WTC11 (cell line): ENCODE data around the gene ARSA. TPM values are rescaled to one million over a fixed set of nuclear protein-coding genes. Genes with fewer than 3 reads are reported as not detected.

Source experiments
- ATAC-seq: fragments of 200-7000 bp; cut with Tn5 transposase; 2 replicates; pipeline ENCODE4 v1.10.0; 2021; ENCODE audit warnings: mild to moderate bottlenecking, moderate library complexity
- CTCF ChIA-PET: fragments of 300-600 bp; sonication (Branson Sonifier 250); formaldehyde crosslinking; loops from one replicate; lab custom pipeline; 2021; ENCODE audit warnings: antibody characterized with exemption; lab: Charles Lee
- POLR2A ChIA-PET: fragments of 350-600 bp; sonication (Branson Sonifier 250); formaldehyde crosslinking; loops from one replicate; lab custom pipeline; 2021; ENCODE audit warnings: antibody characterized with exemption; lab: Charles Lee
- DNase-seq: peaks from one replicate; pipeline ENCODE4 v3.0.0; 2021; ENCODE audit warnings: low spot score
- H3K27ac Mint-ChIP-seq: 2 replicates; pipeline ENCODE4 v1.8.0; 2021; ENCODE audit warnings: mixed read lengths
- H3K27me3 Mint-ChIP-seq: 2 replicates; pipeline ENCODE4 v1.8.0; 2021; ENCODE audit warnings: low read depth, mild to moderate bottlenecking, moderate library complexity, mixed read lengths
- H3K36me3 Mint-ChIP-seq: 2 replicates; pipeline ENCODE4 v1.8.0; 2021; ENCODE audit warnings: mixed read lengths
- H3K4me1 Mint-ChIP-seq: 2 replicates; pipeline ENCODE4 v1.8.0; 2022; ENCODE audit warnings: mixed read lengths
- H3K4me3 Mint-ChIP-seq: 2 replicates; pipeline ENCODE4 v1.8.0; 2021; ENCODE audit warnings: mild to moderate bottlenecking, moderate library complexity, mixed read lengths
- H3K9me3 Mint-ChIP-seq: 2 replicates; pipeline ENCODE4 v1.8.0; 2021; ENCODE audit warnings: mixed read lengths
- ATF1 ChIP-seq: sonication (generic); formaldehyde crosslinking; IDR thresholded peaks from 2 replicates; pipeline ENCODE4 v1.8.1; 2023; ENCODE audit warnings: mild to moderate bottlenecking, moderate library complexity, missing genetic modification reagents
- ATF3 ChIP-seq: sonication (generic); formaldehyde crosslinking; conservative IDR thresholded peaks from 2 replicates; pipeline ENCODE4 v1.8.1; 2022; ENCODE audit warnings: mild to moderate bottlenecking, missing genetic modification reagents
- CBFB ChIP-seq: sonication (generic); formaldehyde crosslinking; IDR thresholded peaks from 2 replicates; pipeline ENCODE4 v1.8.1; 2022; ENCODE audit warnings: mild to moderate bottlenecking, low read depth, missing genetic modification reagents
- GRHL2 ChIP-seq: fragments of 250-450 bp; sonication (Bioruptor Pico); IDR thresholded peaks from 2 replicates; pipeline ENCODE4 v1.8.0; 2022; ENCODE audit warnings: mild to moderate bottlenecking, moderate library complexity; ENCODE audit not compliant: insufficient replicate concordance, severe bottlenecking
- GTF2I ChIP-seq: fragments of 250-450 bp; sonication (Bioruptor Pico); conservative IDR thresholded peaks from 2 replicates; pipeline ENCODE4 v1.4.0; 2021; ENCODE audit warnings: mild to moderate bottlenecking
- HMGXB4 ChIP-seq: sonication (generic); formaldehyde crosslinking; IDR thresholded peaks from 2 replicates; pipeline ENCODE4 v1.8.1; 2023; ENCODE audit warnings: mild to moderate bottlenecking, moderate library complexity, missing genetic modification reagents
- IRF1 ChIP-seq: sonication (generic); formaldehyde crosslinking; IDR thresholded peaks from 2 replicates; pipeline ENCODE4 v1.8.0; 2023; ENCODE audit warnings: missing genetic modification reagents
- JUN ChIP-seq: sonication (generic); formaldehyde crosslinking; IDR thresholded peaks from 2 replicates; pipeline ENCODE4 v1.8.0; 2023; ENCODE audit warnings: mild to moderate bottlenecking, missing genetic modification reagents
- MAX ChIP-seq: sonication (generic); formaldehyde crosslinking; IDR thresholded peaks from 2 replicates; pipeline ENCODE4 v1.8.0; 2022; ENCODE audit warnings: mild to moderate bottlenecking, missing genetic modification reagents
- SMAD3 ChIP-seq: sonication (generic); formaldehyde crosslinking; IDR thresholded peaks from 2 replicates; pipeline ENCODE4 v1.8.0; 2022; ENCODE audit warnings: missing genetic modification reagents, mild to moderate bottlenecking, borderline replicate concordance
- SMAD4 ChIP-seq: sonication (generic); formaldehyde crosslinking; IDR thresholded peaks from 2 replicates; pipeline ENCODE4 v1.8.0; 2022; ENCODE audit warnings: mild to moderate bottlenecking, missing genetic modification reagents
- SP1 ChIP-seq: sonication (generic); formaldehyde crosslinking; conservative IDR thresholded peaks from 2 replicates; pipeline ENCODE4 v1.8.1; 2022; ENCODE audit warnings: missing genetic modification reagents
- STAT6 ChIP-seq: sonication (generic); formaldehyde crosslinking; conservative IDR thresholded peaks from 2 replicates; pipeline ENCODE4 v1.8.1; 2023; ENCODE audit warnings: mild to moderate bottlenecking, low read depth, missing genetic modification reagents, moderate library complexity
- ZBTB43 ChIP-seq: sonication (generic); formaldehyde crosslinking; IDR thresholded peaks from 2 replicates; pipeline ENCODE4 v1.8.1; 2023; ENCODE audit warnings: mild to moderate bottlenecking, missing genetic modification reagents
- ZNF138 ChIP-seq: sonication (generic); formaldehyde crosslinking; conservative IDR thresholded peaks from 2 replicates; pipeline ENCODE4 v1.8.1; 2022; ENCODE audit warnings: mild to moderate bottlenecking, moderate library complexity, missing genetic modification reagents
- ZNF281 ChIP-seq: sonication (generic); formaldehyde crosslinking; IDR thresholded peaks from 2 replicates; pipeline ENCODE4 v1.8.0; 2023; ENCODE audit warnings: mild to moderate bottlenecking, missing genetic modification reagents
- ZNF423 ChIP-seq: fragments of 250-450 bp; sonication (Bioruptor Pico); IDR thresholded peaks from 2 replicates; pipeline ENCODE4 v2.1.2; 2022; ENCODE audit warnings: mild to moderate bottlenecking, moderate library complexity
- ZNF671 ChIP-seq: fragments of 250-450 bp; sonication (Bioruptor Pico); IDR thresholded peaks from 2 replicates; pipeline ENCODE4 v1.8.0; 2021; ENCODE audit warnings: mild to moderate bottlenecking
- total RNA-seq: library from RNA; stranded (reverse); gene quantifications from 3 replicates; pipeline ENCODE4 v1.2.3, GENCODE V29; 2021

The ARSA gene
- total RNA-seq, 1 experiment from 2014 or later, result 18.8 TPM

- ChIA-PET CTCF (interaction anchor here (0.6 to 3.0 kb wide), 9 partner anchors 19 to 150 kb away, joined by 3 to 22 read pairs (median 4); partner anchors contain the start of genes ARSA, SCO2 and SYCE3), POLR2A (no interaction called here)
- Mint-ChIP-seq H3K4me1 (peaks cover 13% of the 10 kb centered on the region), H3K4me3 (peak overlapping the region; percentile 60), H3K27me3 (peaks cover 41% of the 10 kb centered on the region), H3K36me3 (peaks cover 10% of the 10 kb centered on the region), H3K27ac (no peak overlapping the region), H3K9me3 (no peaks in the 10 kb centered on the region; the same call in 1 of the 2 replicates)
- DNase-seq, result no peak
- TF ChIP-seq SMAD3 (CRISPR knock-in tag) (no peak), ZNF671 (no peak), ZBTB43 (CRISPR knock-in tag) (0 out of 2 replicates have a peak, but pooled peaks have one; percentile 33), STAT6 (no peak), IRF1 (CRISPR knock-in tag) (no peak), ATF3 (CRISPR knock-in tag) (0 out of 2 replicates have a peak, but pooled peaks have one; percentile 8)
- ATAC-seq, result no peak
These were observed 47.7 kb upstream of the ARSA start for GRCh38 chr22:50675553-50676179.

GRCh38 chr22:50674606-50675552 is 46.9 kb upstream of the ARSA start:
- POLR2A ChIA-PET, result no interaction called here
- peaks cover 46% of the 10 kb centered on the region for H3K27me3 Mint-ChIP-seq
- H3K27ac Mint-ChIP-seq, result no peak overlapping the region
- H3K36me3 Mint-ChIP-seq, result peaks cover 7% of the 10 kb centered on the region
- peak overlapping the region; percentile 60 for H3K4me3 Mint-ChIP-seq
- DNase-seq (peak; percentile 90), ATAC-seq (peak; percentile 89)
- peaks cover 13% of the 10 kb centered on the region for H3K4me1 Mint-ChIP-seq
- no peaks in the 10 kb centered on the region; the same call in 1 of the 2 replicates for H3K9me3 Mint-ChIP-seq
- CTCF ChIA-PET, result interaction anchor here (0.6 to 3.0 kb wide), 9 partner anchors 20 to 112 kb away, joined by 3 to 22 read pairs (median 3); partner anchors contain the start of genes ARSA and SYCE3
- no peak for TF ChIP-seq GTF2I (CRISPR knock-in tag)
- peak; percentile 62; the same call in 1 of the 2 replicates for TF ChIP-seq MAX (CRISPR knock-in tag)
- TF ChIP-seq ZBTB43 (CRISPR knock-in tag), result peak; percentile 56; the same call in 1 of the 2 replicates
- TF ChIP-seq ATF3 (CRISPR knock-in tag), result 0 out of 2 replicates have a peak, but pooled peaks have one; percentile 49
- TF ChIP-seq SMAD4 (CRISPR knock-in tag), result no peak
- TF ChIP-seq ZNF138 (CRISPR knock-in tag), result no peak
- no peak for TF ChIP-seq CBFB (CRISPR knock-in tag)
- TF ChIP-seq HMGXB4 (CRISPR knock-in tag), result no peak
- no peak for TF ChIP-seq JUN (CRISPR knock-in tag)
- TF ChIP-seq ZNF423, result no peak
- TF ChIP-seq ZNF281 (CRISPR knock-in tag), result no peak
- no peak for TF ChIP-seq ATF1 (CRISPR knock-in tag)
- no peak for TF ChIP-seq GRHL2 (CRISPR knock-in tag)
- TF ChIP-seq SP1 (CRISPR knock-in tag), result peak; percentile 41
